Measurements from ENCODE around the gene MYL5. TPM values are rescaled to one million over a fixed set of nuclear protein-coding genes. Genes with fewer than 3 reads are reported as not detected.

The MYL5 gene
- total RNA-seq, 1 experiment from 2014 or later = 18.0 TPM

- H3K27me3 ChIP-seq (ENCODE audit: insufficient read depth, low read length) = no peaks in the 10 kb centered on the region
- H3K56ac ChIP-seq (ENCODE audit: insufficient read length, low read depth, low read length) = no peak overlapping the region
- peaks cover 5 to 25% of the 10 kb centered on the region in 2 experiments; a peak in 3 of 4 replicates for H3K4me1 Mint-ChIP-seq
- H2BK12ac ChIP-seq (ENCODE audit: insufficient read length, low read depth, low read length) = no peak overlapping the region
- TF ChIP-seq CTCF (conservative IDR thresholded peaks at IDR 0.05) = no peak
- H4K91ac ChIP-seq (ENCODE audit: insufficient read length, low read depth, low read length) = no peak overlapping the region
- no peaks in the 10 kb centered on the region for H3K79me1 ChIP-seq (ENCODE audit: insufficient read depth, low read depth, low read length, poor library complexity, severe bottlenecking)
- no peak overlapping the region for H3K9ac ChIP-seq (ENCODE audit: extremely low read depth, insufficient read length, low read length)
- no peak overlapping the region for H4K8ac ChIP-seq (replicated peaks; ENCODE audit: insufficient read length, low read depth, low read length)
- no peak overlapping the region for H4K5ac ChIP-seq (ENCODE audit: insufficient read length, low read depth, low read length)
- peaks cover 0 to 3% of the 10 kb centered on the region in 2 experiments; a peak in 3 of 5 replicates for H3K9me3 Mint-ChIP-seq
- DNase-seq = no peak
- no peak overlapping the region for H2BK20ac ChIP-seq (ENCODE audit: low read depth, low read length, poor library complexity, severe bottlenecking)
- H3K27ac ChIP-seq (ENCODE audit: insufficient read length, low read depth, low read length) = no peak overlapping the region
- H3K18ac ChIP-seq (ENCODE audit: insufficient read length, low read depth, low read length) = no peak overlapping the region
- no CpG with 5 or more reads among the region's 13 CpGs for WGBS (ENCODE audit: extremely low coverage, insufficient read length, low lambda C conversion rate)
- H2BK120ac ChIP-seq (ENCODE audit: low read depth, low read length, poor library complexity, severe bottlenecking) = no peak overlapping the region
- H3K4me3 Mint-ChIP-seq = no peak overlapping the region
- no peaks in the 10 kb centered on the region for H3K36me3 Mint-ChIP-seq (ENCODE audit: insufficient read depth in 1 of 3, low read depth in 3 of 3)
- peaks cover 3% of the 10 kb centered on the region for H3K27me3 Mint-ChIP-seq (ENCODE audit: low read depth)
- no peak overlapping the region for H3K23ac ChIP-seq (ENCODE audit: insufficient read length, low read depth, low read length)
- no peak overlapping the region for H3T11ph ChIP-seq (ENCODE audit: low read length)
- no peak overlapping the region for H3K14ac ChIP-seq (ENCODE audit: insufficient read depth, low read length)
- H3K79me2 ChIP-seq (ENCODE audit: insufficient read depth, low read length) = no peaks in the 10 kb centered on the region
- no peaks in the 10 kb centered on the region for H3K9me3 ChIP-seq (ENCODE audit: control insufficient read depth, low read depth, low read length)
- H4K20me1 ChIP-seq (ENCODE audit: control insufficient read depth, insufficient read depth, insufficient read length) = no peaks in the 10 kb centered on the region
- H2AK5ac ChIP-seq (ENCODE audit: insufficient read length, low read length) = no peak overlapping the region
- no peak overlapping the region for H3K4me2 ChIP-seq (ENCODE audit: insufficient read depth, insufficient read length, low read length)
- no peak overlapping the region for H2AFZ ChIP-seq (ENCODE audit: low read length)
- H3K4ac ChIP-seq (ENCODE audit: low read depth, low read length) = no peak overlapping the region
- no peaks in the 10 kb centered on the region for H3K23me2 ChIP-seq (ENCODE audit: insufficient read length, low read depth, low read length, poor library complexity, severe bottlenecking)
- H3K4me1 ChIP-seq (ENCODE audit: insufficient read depth, low read length) = no peaks in the 10 kb centered on the region
- no peak overlapping the region for H2BK15ac ChIP-seq (ENCODE audit: low read depth, low read length)
- H2BK5ac ChIP-seq (ENCODE audit: insufficient read length, low read length) = no peak overlapping the region
- no peak overlapping the region for H3K27ac Mint-ChIP-seq
These were observed 24.5 kb upstream of the MYL5 start for GRCh38 chr4:649751-650310.

Measured in H9 (cell line).